NCI-H460 (cell line): ENCODE results near the gene ESRRG. TPM values are rescaled to one million over a fixed set of nuclear protein-coding genes. Genes with fewer than 3 reads are reported as not detected.
"Not testable (repeated sequence)": the region's sequence is repeated elsewhere in the genome, so short reads cannot be mapped to it uniquely, and the experiment has no call there.

Source experiments
- DNase-seq: peaks from one replicate; pipeline ENCODE4 v3.0.0-alpha.2; 2016; ENCODE audit warnings: low read depth; ENCODE audit errors: extremely low read depth
- total RNA-seq: library from RNA; depleted of rRNA; stranded (reverse); fragments of >200 nt; shearing (Covaris generic); gene quantifications from 2 replicates; pipeline ENCODE4 v1.2.3, GENCODE V29; 2014

ESRRG gene
- total RNA-seq, 1 experiment from 2014 or later: 0.05 TPM

- DNase-seq: no peak
Observed at GRCh38 chr1:216710055-216710454, 13.2 kb downstream of the ESRRG start.

GRCh38 chr1:216705676-216706075 is 17.6 kb downstream of the ESRRG start:
- DNase-seq: no peak

- not testable (repeated sequence) for DNase-seq
Observed at GRCh38 chr1:216704065-216704464, 19.2 kb downstream of the ESRRG start.

- DNase-seq: no peak
Observed at GRCh38 chr1:216702170-216702569, 21.1 kb downstream of the ESRRG start.

GRCh38 chr1:216700779-216701178 is 22.4 kb downstream of the ESRRG start:
- no peak for DNase-seq

- peak; percentile 25 for DNase-seq
Observed at GRCh38 chr1:216691710-216692109, 31.5 kb downstream of the ESRRG start.

GRCh38 chr1:216690603-216691002 is 32.6 kb downstream of the ESRRG start:
- no peak for DNase-seq

- no peak for DNase-seq
Observed at GRCh38 chr1:216688127-216688657, 35.0 kb downstream of the ESRRG start.

- DNase-seq: no peak
Observed at GRCh38 chr1:216686860-216687766, 36.1 kb downstream of the ESRRG start.

- no peak for DNase-seq
Observed at GRCh38 chr1:216682752-216683151, 40.5 kb downstream of the ESRRG start.

GRCh38 chr1:216679108-216679507 is 44.1 kb downstream of the ESRRG start:
- DNase-seq: no peak

GRCh38 chr1:216670118-216670883 is 52.9 kb downstream of the ESRRG start:
- DNase-seq: peak; percentile 61

GRCh38 chr1:216666441-216666840 is 56.8 kb downstream of the ESRRG start:
- no peak for DNase-seq

- DNase-seq: no peak
Observed at GRCh38 chr1:216665856-216666255, 57.4 kb downstream of the ESRRG start.

GRCh38 chr1:216665406-216665805 is 57.8 kb downstream of the ESRRG start:
- DNase-seq: no peak

- DNase-seq: no peak
Observed at GRCh38 chr1:216662681-216663080, 60.5 kb downstream of the ESRRG start.

- DNase-seq: no peak
Observed at GRCh38 chr1:216660561-216660960, 62.7 kb downstream of the ESRRG start.

GRCh38 chr1:216653001-216653400 is 70.2 kb downstream of the ESRRG start:
- no peak for DNase-seq

GRCh38 chr1:216651826-216652418 is 71.3 kb downstream of the ESRRG start:
- DNase-seq: no peak

GRCh38 chr1:216643176-216643575 is 80.1 kb downstream of the ESRRG start:
- no peak for DNase-seq
